Mucosa of stomach (tissue), 1 donor: ENCODE measurements around the gene ATP11A.

Experiments used
- H3K27me3 ChIP-seq: one replicate; pipeline ENCODE4 v1.7.0; 2013; ENCODE audit warnings: mild to moderate bottlenecking, low read length; ENCODE audit not compliant: control insufficient read depth, insufficient read depth
- H3K36me3 ChIP-seq: one replicate; pipeline ENCODE4 v1.7.0; 2013; ENCODE audit warnings: low read length; ENCODE audit not compliant: control insufficient read depth, insufficient read depth
- H3K4me1 ChIP-seq: one replicate; pipeline ENCODE4 v1.7.0; 2013; ENCODE audit warnings: mild to moderate bottlenecking, low read length; ENCODE audit not compliant: control insufficient read depth, insufficient read depth
- H3K4me3 ChIP-seq: one replicate; pipeline ENCODE4 v1.7.0; 2013; ENCODE audit warnings: low read length
- H3K9ac ChIP-seq: one replicate; pipeline ENCODE4 v1.7.0; 2013; ENCODE audit warnings: mild to moderate bottlenecking, low read length, moderate library complexity
- H3K9me3 ChIP-seq: one replicate; pipeline ENCODE4 v1.7.0; 2013; ENCODE audit warnings: mild to moderate bottlenecking, low read length, moderate library complexity; ENCODE audit not compliant: control insufficient read depth
- donor health status: Pancreatic carcinoma.

Gene ATP11A

DNA sequence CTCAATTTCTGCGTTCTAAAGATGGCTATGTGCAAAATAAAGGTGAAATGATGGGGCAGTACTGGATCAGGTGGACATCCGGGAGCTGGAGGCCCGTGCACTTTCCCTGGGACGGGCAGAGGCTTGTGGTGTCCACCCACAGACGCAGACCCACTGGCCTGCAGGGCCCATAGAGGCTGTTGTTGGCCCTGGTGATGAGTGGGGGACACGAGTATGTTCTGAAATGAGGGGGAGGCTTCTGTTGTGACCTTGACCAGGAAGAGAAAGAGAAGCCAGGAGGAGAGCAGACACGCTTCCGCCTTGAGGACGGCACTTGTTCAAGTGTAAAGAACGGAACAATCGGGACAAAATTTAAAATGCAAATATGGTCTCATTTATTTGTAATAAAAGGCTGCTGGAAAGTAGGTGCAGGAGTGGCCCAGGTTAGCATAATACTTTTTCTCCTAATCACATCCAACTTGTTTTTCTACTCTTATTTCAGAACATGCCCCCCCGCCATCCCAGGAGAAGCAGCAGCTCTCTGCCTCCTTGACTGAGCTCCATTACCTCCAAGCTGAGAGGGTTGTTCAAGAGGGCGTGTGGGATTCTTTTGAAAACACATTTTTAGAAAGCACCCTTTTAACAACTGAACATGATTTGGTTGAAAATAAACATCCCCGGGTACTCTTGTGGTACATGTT lies 27.1 kb downstream of the ATP11A start:
- no peaks in the 10 kb centered on the region for H3K27me3 ChIP-seq
- peaks cover 28% of the 10 kb centered on the region for H3K4me1 ChIP-seq
- H3K4me3 ChIP-seq: no peak overlapping the region
- no peaks in the 10 kb centered on the region for H3K36me3 ChIP-seq
- H3K9me3 ChIP-seq: no peaks in the 10 kb centered on the region
- no peak overlapping the region for H3K9ac ChIP-seq

DNA sequence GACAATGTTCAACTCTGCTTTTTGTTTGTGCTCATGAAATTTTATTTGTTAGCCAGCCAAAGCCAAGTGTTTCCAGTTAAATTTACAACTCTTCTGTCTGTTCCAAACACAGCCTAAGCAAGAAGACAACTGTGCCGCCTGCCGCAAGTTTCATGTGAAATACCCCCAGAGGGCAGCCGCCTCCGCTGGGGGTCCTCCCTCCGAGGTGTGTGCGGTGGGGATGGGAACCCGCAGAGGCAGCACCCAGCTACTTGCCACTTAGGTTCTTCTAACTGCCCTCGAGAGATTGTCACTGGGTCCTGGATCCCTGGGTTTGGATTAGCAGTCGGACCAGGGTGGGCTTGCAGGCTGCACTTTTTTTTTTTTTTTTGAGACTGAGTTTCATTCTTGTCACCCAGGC lies 28.5 kb downstream of the ATP11A start:
- Histone ChIP-seq H3K9me3 (no peaks in the 10 kb centered on the region), H3K4me3 (no peak overlapping the region), H3K36me3 (no peaks in the 10 kb centered on the region), H3K27me3 (no peaks in the 10 kb centered on the region), H3K4me1 (peaks cover 26% of the 10 kb centered on the region), H3K9ac (no peak overlapping the region)

DNA sequence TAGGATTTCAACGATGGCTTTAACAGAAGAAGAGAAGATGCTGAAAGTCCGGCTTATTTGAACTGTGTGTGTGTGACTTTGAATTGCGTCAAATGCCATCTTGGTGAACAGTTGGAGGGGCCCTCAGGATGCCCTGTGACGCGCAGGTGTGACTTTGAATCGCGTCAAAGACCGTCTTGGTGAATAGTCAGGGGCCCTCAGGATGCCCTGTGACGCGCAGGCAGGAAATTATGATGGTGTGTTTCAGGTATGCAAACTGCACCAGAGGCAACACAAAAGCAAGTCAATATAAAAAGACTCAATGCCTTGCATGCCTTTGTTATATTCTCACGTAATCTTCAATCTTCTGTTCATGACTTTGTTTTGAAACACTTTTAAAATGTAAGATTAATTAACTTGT lies 29.2 kb downstream of the ATP11A start:
- Histone ChIP-seq H3K4me1 (peaks cover 26% of the 10 kb centered on the region), H3K4me3 (no peak overlapping the region), H3K9ac (no peak overlapping the region), H3K9me3 (no peaks in the 10 kb centered on the region), H3K27me3 (no peaks in the 10 kb centered on the region), H3K36me3 (no peaks in the 10 kb centered on the region)

GRCh38 chr13:112719556-112719955 lies 29.7 kb downstream of the ATP11A start:
- Histone ChIP-seq H3K9me3 (no peaks in the 10 kb centered on the region), H3K36me3 (no peaks in the 10 kb centered on the region), H3K9ac (no peak overlapping the region), H3K4me1 (peaks cover 27% of the 10 kb centered on the region), H3K4me3 (no peak overlapping the region), H3K27me3 (no peaks in the 10 kb centered on the region)

DNA sequence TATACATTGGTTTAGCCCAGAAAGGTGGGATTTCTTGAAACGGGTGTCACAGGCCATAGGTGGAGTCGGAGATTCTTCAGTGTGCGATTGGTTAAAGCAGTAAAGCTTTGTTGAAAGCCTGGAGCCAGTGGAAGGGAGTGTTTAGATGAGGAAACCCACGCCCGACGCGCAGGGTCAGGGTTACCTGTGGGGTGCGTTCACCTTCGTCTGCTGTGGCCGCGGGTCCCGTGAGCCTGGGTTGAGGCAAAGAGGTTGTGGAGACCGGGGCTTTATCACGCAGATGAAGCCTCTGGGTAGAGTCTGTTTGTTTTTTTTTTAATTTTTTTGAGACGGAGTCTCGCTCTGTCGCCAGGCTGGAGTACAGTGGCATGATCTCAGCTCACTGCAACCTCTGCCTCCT lies 30.4 kb downstream of the ATP11A start:
- no peak overlapping the region for H3K9ac ChIP-seq
- H3K4me3 ChIP-seq: no peak overlapping the region
- no peaks in the 10 kb centered on the region for H3K9me3 ChIP-seq
- no peaks in the 10 kb centered on the region for H3K27me3 ChIP-seq
- H3K4me1 ChIP-seq: peaks cover 34% of the 10 kb centered on the region
- H3K36me3 ChIP-seq: no peaks in the 10 kb centered on the region

DNA sequence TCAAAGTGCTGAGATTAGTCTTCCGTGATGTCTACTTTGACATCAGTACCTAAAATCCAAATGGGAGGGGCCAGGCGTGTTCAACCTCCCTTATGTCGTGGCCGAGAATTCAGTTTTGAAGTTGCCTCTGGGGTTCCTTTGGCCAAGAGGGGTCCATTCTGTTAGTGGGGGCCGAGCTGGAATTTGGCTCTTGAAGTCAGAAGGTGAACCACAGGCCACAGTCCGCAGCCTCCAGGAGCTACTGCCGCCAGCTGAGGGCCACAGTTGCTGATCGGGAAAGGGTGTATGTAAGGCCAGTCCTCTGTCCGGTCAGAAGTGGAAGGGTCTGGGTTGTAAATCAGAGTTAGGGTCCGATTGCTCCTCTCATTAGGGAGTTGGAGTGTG lies 31.0 kb downstream of the ATP11A start:
- no peak overlapping the region for H3K4me3 ChIP-seq
- H3K9ac ChIP-seq: peak overlapping the region; percentile 19
- peaks cover 40% of the 10 kb centered on the region for H3K4me1 ChIP-seq
- no peaks in the 10 kb centered on the region for H3K9me3 ChIP-seq
- no peaks in the 10 kb centered on the region for H3K36me3 ChIP-seq
- H3K27me3 ChIP-seq: no peaks in the 10 kb centered on the region

- H3K27me3 ChIP-seq: no peaks in the 10 kb centered on the region
- no peaks in the 10 kb centered on the region for H3K9me3 ChIP-seq
- peak overlapping the region; percentile 19 for H3K9ac ChIP-seq
- no peak overlapping the region for H3K4me3 ChIP-seq
- no peaks in the 10 kb centered on the region for H3K36me3 ChIP-seq
- peaks cover 40% of the 10 kb centered on the region for H3K4me1 ChIP-seq
Observed at GRCh38 chr13:112721198-112722104, 31.6 kb downstream of the ATP11A start.

- Histone ChIP-seq H3K4me3 (no peak overlapping the region), H3K4me1 (peaks cover 50% of the 10 kb centered on the region), H3K9ac (no peak overlapping the region), H3K36me3 (no peaks in the 10 kb centered on the region), H3K9me3 (no peaks in the 10 kb centered on the region), H3K27me3 (no peaks in the 10 kb centered on the region)
Observed at GRCh38 chr13:112722433-112723263, 32.8 kb downstream of the ATP11A start.

DNA sequence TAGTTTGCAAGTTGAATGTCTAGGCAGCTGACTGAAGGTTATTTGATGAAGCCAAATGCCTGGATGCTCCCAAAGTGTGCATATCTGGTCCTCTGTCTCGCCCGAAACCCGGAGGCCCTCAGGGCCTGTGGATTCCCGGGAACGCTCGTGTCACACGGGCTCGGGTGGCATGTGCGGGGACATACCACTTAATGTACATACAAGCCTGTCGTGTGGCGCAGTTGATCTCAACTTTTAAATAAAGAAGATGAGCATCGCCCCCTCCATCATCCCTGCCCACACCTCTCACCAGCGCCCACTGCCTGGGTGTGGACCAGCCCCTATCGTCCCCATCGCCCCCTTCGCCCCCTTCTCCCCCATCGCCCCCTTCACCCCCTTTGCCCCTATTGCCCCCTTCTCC lies 33.9 kb downstream of the ATP11A start:
- Histone ChIP-seq H3K4me1 (peaks cover 50% of the 10 kb centered on the region), H3K27me3 (no peaks in the 10 kb centered on the region), H3K9me3 (no peaks in the 10 kb centered on the region), H3K4me3 (no peak overlapping the region), H3K36me3 (no peaks in the 10 kb centered on the region), H3K9ac (no peak overlapping the region)

- H3K9ac ChIP-seq: no peak overlapping the region
- no peaks in the 10 kb centered on the region for H3K36me3 ChIP-seq
- no peaks in the 10 kb centered on the region for H3K27me3 ChIP-seq
- H3K4me3 ChIP-seq: no peak overlapping the region
- H3K9me3 ChIP-seq: no peaks in the 10 kb centered on the region
- peaks cover 45% of the 10 kb centered on the region for H3K4me1 ChIP-seq
Observed at GRCh38 chr13:112724788-112725345, 35.0 kb downstream of the ATP11A start.

DNA sequence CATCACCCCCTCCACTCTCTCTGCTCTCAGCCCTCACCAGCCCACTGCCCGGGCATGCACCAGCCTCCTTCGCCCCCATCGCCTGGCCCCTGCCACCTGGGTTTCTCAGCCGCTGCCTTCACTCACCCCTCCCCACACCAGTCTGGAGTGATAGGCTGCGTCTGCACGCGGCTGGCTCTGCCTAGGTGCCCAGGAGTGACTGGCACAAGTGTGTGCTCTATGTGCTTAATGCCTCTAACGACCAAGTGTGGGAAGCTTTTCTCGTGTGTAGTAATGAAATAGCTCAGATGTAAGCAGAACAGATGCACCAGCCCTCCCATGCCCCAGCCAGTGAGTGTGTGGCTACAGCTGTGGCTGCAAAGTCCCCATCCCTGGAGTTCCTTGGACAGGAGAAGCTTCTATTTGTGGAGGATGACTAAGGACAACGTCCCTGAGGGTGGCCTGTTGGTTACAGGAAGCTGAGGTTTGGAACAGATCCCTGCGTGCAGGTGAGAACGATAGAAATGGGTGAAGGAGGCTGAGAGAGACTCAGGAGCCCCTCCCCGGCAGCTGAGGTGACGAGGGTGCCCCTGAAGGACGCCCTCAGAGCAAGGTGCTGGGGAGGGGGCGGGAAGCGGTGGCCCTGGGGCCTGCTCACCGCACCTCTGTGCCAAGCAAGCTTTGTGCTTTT lies 35.6 kb downstream of the ATP11A start:
- Histone ChIP-seq H3K4me1 (peaks cover 44% of the 10 kb centered on the region), H3K9ac (no peak overlapping the region), H3K36me3 (no peaks in the 10 kb centered on the region), H3K27me3 (no peaks in the 10 kb centered on the region), H3K9me3 (no peaks in the 10 kb centered on the region), H3K4me3 (no peak overlapping the region)
